ENCODE data around the gene PDXDC1.
"Not testable (repeated sequence)": the region's sequence is repeated elsewhere in the genome, so short reads cannot be mapped to it uniquely, and the experiment has no call there.

DNA sequence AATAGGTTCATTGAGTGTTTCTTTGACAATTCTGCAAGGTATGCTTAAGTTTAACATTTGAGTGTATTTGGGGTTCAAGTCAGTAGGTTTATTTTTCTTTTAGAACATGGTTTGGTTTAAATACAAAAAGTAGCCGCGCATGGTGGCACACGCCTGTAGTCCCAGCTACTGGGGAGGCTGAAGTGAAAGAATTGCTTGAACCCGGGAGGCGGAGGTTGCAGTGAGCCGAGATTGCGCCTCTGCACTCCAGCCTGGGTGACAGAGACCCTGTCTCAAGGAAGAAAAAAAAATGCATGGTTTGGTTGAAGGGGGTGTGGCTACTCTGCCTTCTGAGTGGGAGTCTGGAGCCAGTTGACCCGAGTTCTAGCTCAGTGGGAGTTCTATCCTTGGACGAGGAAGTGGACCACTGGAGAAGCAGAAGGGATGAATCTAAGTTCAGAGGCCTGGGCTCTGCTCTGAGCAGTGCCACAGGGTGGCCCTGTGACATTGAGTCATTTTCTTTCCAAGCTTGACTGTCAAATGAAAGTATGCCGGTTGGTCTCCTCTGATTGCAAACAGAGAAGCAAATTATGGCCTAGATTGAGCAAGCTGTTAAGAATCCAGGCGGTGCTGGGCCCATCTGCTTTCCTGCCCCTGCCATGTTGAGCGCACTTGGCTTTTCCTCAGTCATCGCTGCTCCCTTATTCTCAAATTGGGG lies 48.7 kb downstream of the PDXDC1 start:
- TF ChIP-seq, protein P1, sequence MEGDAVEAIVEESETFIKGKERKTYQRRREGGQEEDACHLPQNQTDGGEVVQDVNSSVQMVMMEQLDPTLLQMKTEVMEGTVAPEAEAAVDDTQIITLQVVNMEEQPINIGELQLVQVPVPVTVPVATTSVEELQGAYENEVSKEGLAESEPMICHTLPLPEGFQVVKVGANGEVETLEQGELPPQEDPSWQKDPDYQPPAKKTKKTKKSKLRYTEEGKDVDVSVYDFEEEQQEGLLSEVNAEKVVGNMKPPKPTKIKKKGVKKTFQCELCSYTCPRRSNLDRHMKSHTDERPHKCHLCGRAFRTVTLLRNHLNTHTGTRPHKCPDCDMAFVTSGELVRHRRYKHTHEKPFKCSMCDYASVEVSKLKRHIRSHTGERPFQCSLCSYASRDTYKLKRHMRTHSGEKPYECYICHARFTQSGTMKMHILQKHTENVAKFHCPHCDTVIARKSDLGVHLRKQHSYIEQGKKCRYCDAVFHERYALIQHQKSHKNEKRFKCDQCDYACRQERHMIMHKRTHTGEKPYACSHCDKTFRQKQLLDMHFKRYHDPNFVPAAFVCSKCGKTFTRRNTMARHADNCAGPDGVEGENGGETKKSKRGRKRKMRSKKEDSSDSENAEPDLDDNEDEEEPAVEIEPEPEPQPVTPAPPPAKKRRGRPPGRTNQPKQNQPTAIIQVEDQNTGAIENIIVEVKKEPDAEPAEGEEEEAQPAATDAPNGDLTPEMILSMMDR (IDR thresholded peaks at IDR 0.05), result not testable (repeated sequence)
- TF ChIP-seq ZFX (IDR thresholded peaks at IDR 0.05; ENCODE audit: borderline replicate concordance), result not testable (repeated sequence)
